Activated T-helper 9 cell treated with anti-CD3 and anti-CD28 coated beads, Interleukin-2, amount 50 U/mL, for 16 hours (primary cell): ENCODE data around the gene CXCL3.
"Not testable (repeated sequence)": the region's sequence is repeated elsewhere in the genome, so short reads cannot be mapped to it uniquely, and the experiment has no call there.

Experiments
- DNase-seq: peaks from one replicate; pipeline ENCODE4 v3.0.0-alpha.2; 2020; ENCODE audit warnings: low read depth

The CXCL3 gene

GRCh38 chr4:74038425-74039314 is at the start of gene CXCL3:
CXCL3 (minus strand) TSS chr4:74038689; CDS start chr4:74038611, 78 bp downstream.
- DNase-seq: no peak

GRCh38 chr4:74087481-74087880 is 49.0 kb upstream of the CXCL3 start:
- no peak for DNase-seq

GRCh38 chr4:74085669-74086068 is 47.2 kb upstream of the CXCL3 start:
- DNase-seq: no peak

- DNase-seq: no peak
Measured at GRCh38 chr4:74084984-74085383, 46.5 kb upstream of the CXCL3 start.

GRCh38 chr4:74083546-74083945 is 45.1 kb upstream of the CXCL3 start:
- no peak for DNase-seq

GRCh38 chr4:74081035-74081434 is 42.5 kb upstream of the CXCL3 start:
- DNase-seq: no peak

- DNase-seq: not testable (repeated sequence)
Measured at GRCh38 chr4:74080351-74080750, 41.9 kb upstream of the CXCL3 start.

- DNase-seq: not testable (repeated sequence)
Measured at GRCh38 chr4:74079024-74079423, 40.5 kb upstream of the CXCL3 start.

- DNase-seq: no peak
Measured at GRCh38 chr4:74073358-74073757, 34.9 kb upstream of the CXCL3 start.

GRCh38 chr4:74072739-74073138 is 34.2 kb upstream of the CXCL3 start:
- DNase-seq: no peak

- no peak for DNase-seq
Measured at GRCh38 chr4:74067586-74067985, 29.1 kb upstream of the CXCL3 start.

GRCh38 chr4:74066232-74066631 is 27.7 kb upstream of the CXCL3 start:
- no peak for DNase-seq

- DNase-seq: no peak
Measured at GRCh38 chr4:74065115-74065642, 26.7 kb upstream of the CXCL3 start.

GRCh38 chr4:74063859-74064258 is 25.4 kb upstream of the CXCL3 start:
- DNase-seq: no peak

GRCh38 chr4:74062953-74063352 is 24.5 kb upstream of the CXCL3 start:
- no peak for DNase-seq

GRCh38 chr4:74061430-74061829 is 22.9 kb upstream of the CXCL3 start:
- DNase-seq: no peak

- DNase-seq: no peak
Measured at GRCh38 chr4:74059161-74059829, 20.8 kb upstream of the CXCL3 start.

- no peak for DNase-seq
Measured at GRCh38 chr4:74058048-74058651, 19.7 kb upstream of the CXCL3 start.

GRCh38 chr4:74057588-74057987 is 19.1 kb upstream of the CXCL3 start:
- DNase-seq: no peak

- DNase-seq: no peak
Measured at GRCh38 chr4:74056858-74057562, 18.5 kb upstream of the CXCL3 start.

GRCh38 chr4:74056114-74056857 is 17.8 kb upstream of the CXCL3 start:
- no peak for DNase-seq
